GF-D8 (cell line): ENCODE measurements around the gene RNU2-63P.
A peak's percentile ranks its signal among the peaks of the same experiment; 100 is the strongest.
"Not testable (repeated sequence)": the region's sequence is repeated elsewhere in the genome, so short reads cannot be mapped to it uniquely, and the experiment has no call there.

ENCODE experiments used
- DNase-seq: peaks from one replicate; lab custom pipeline; 2025; lab: John Stamatoyannopoulos, UW

The RNU2-63P gene

DNA sequence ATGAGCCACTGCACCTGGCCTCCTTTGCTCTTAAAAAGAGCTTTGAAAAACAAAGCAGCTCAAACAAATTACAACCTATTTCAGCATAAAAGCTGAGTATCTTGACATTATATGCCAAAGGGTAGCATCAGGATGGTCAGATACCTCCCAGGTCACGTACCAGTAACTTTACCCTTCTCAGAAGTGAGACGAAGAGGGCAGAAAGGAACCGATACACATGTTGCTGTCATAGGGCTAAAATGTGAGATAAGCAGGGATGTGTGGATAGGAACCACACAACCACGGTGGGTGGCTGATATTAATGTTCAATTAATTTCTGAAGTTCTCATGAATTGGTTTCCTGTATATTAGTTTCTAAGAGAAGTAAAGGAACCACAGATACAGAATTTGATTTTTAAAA is 12.6 kb upstream of the RNU2-63P start:
- DNase-seq: no peak

GRCh38 chr2:88027697-88028389 is 11.5 kb upstream of the RNU2-63P start:
- no peak for DNase-seq

- no peak for DNase-seq
Measured at GRCh38 chr2:88024509-88024908, 8.2 kb upstream of the RNU2-63P start.

GRCh38 chr2:88022669-88022921 is 6.2 kb upstream of the RNU2-63P start:
- DNase-seq: no peak

DNA sequence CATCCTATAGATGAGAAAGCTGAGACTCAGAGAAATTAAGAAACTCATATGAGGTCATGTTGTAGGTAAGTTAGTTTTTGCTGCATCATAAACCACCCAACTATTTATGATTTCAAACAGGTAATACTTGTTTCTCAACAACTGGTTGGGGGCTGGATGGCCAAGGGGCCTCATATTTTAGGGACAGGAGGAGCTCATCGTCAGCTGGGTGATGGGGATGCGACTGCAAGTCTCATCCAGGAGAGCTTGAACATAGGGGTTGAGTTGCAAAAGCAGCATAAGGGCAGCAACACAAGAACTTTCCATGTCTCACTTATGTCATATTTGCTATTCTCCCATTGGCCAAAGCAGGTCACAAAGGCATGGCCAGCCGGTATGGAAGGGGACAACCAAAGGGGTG is 3.6 kb upstream of the RNU2-63P start:
- DNase-seq: no peak

- no peak for DNase-seq
Measured at GRCh38 chr2:88018909-88019308, 2.6 kb upstream of the RNU2-63P start.

- DNase-seq: peak; percentile 37
Measured at GRCh38 chr2:88018077-88018805, 1.9 kb upstream of the RNU2-63P start.

GRCh38 chr2:88017780-88018038 is 1.4 kb upstream of the RNU2-63P start:
- DNase-seq: not testable (repeated sequence)

DNA sequence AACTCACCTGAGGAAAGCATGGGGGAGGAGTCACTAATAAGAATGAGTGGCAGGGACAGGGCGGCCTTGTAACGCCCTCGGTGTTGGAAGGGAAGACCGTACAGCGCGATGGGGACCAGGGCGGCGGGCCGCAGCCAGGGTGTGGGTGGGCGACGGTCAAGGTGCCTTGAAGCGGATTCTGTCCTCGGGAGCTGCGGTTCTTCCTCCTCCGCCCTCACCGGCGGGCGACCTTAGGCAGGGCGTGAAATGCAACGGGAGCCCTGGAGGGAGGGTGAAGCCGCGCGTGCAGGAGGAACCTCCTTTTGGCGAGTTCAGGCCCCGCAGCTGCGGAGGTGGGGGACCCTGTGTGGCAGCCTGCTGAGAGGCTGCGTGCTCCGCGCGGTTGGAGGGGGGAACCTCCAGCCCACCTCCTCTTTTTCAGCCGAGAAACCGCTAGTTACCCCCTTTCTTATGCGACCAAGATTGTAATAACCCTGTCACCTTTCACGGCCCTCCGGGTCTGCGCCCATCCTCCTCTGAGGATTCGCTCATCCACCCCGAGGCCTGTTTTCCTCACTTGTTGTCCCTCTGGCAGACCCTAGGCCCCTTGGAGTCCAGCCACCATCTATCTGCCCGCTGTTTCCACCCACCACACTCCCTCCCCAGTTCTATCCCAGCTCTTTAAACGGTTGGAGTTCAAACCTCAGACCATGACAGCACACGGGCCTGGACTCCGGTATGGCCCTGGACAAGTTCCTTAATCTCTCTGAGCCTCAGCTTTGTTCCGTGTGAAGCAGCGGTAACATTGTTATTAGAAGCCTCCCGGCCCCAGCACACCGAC is 823 bp upstream of the RNU2-63P start:
- DNase-seq: peak; percentile 55

- DNase-seq: no peak
Measured at GRCh38 chr2:88011011-88011410, 5.3 kb downstream of the RNU2-63P start.

- no peak for DNase-seq
Measured at GRCh38 chr2:88010136-88010535, 6.2 kb downstream of the RNU2-63P start.

DNA sequence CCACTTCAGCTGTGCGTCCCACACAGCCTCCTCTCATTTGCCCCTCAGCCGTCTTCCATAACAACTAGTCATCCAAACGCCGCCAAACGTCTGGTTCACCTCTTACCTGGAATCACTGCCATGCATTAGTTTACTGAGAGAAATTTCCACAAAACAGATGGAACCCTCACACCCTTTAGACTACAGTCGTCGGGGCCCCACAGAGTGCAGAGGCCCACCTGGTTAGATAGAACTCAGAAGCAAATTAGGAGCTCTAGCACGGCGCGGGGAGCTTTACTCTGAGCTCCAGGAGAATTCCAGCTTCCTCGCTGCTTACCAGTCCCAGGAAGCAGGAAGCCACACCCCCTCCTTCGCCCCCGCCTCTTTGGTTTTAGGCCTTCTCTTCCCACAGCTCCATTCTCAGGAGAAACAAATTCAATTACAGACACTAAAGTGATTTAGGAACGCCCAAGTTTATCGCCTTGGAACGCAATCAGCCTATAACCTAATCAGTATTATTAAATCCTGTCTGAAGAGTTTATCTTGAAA is 9.4 kb downstream of the RNU2-63P start:
- no peak for DNase-seq

DNA sequence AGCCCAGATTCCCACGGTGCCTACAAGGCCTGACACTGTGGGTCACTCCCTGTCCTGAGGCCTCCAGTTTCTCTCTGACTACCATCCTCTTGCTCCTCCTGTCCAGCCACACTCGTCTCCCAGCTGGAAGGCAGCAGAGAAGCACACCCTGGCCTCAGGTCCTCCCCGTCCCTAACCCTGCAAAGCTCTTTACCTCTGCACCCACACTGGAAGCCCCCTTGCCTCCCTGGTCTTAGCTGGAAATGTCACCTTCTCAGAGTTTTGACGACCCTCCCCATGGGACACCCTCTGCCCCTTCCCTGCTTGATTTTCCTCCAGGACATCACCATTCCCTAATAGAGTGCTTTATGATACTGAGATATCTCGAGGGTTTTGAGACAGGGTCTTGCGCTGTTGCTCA is 10.6 kb downstream of the RNU2-63P start:
- DNase-seq: no peak

DNA sequence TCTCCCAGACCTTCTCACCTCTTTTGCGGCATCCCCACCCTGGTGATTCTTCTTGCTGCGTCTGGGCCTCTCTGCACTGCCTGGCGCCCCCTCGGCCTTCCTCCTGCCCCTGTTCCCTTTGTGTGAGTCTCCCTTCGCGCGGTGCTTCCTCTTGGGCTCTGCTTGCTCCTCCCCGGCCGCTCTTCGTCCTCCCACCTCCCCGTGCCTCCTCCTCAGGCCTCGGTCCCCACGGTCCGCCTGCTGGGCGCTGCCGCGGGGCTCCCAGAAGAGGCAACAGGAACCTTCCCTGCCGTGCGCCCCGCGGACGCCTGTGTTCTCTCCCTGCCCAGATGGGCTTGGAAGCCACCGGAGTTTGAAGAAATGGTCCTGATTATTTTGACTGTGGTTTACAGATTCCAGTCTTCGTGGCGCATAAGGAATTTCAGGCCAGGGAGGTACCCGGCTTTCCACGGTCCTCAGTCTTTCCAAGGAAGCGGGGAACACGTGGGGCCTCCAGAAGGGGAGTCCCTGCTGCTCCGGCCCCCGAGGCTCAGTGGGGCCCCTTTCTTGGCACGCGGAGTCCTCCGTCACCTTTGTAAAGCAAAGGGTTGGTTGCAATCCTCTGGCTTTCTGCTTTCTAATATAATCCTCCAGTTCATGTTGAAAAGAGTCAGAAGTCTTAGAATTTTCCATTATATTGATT is 13.1 kb downstream of the RNU2-63P start:
- DNase-seq: no peak

DNA sequence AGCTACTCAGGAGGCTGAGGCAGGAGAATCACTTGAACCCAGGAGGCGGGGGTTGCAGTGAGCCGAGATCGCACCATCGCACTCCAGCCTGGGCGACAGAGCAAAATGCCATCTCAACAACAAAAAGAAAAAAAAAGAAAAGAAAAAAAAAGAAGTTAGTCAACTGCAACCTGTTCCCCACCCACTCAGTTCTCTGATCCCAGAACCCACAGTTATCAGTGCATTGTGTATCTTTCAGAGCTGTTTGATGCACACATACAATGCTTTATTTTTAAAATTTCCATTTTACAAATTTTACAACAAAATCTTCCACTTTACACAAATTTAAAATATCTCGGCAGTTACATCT is 14.0 kb downstream of the RNU2-63P start:
- no peak for DNase-seq

DNA sequence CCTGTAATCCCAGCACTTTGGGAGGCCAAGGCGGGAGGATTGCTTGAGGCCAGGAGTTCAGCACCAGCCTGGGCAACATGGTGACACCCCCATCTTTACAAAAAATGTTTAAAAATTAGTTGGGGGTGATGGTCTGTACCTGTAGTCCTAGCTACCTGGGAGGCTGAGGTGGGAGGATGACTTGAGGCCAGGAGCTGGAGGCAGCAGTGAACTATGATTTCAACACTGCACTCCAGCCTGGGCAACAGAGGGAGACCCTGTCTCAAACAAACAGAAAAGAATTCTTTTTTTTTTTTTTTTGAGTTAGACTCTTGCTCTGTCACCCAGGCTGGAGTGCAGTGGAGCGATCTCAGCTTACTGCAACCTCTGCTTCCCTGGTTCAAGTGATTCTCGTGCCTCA is 15.9 kb downstream of the RNU2-63P start:
- not testable (repeated sequence) for DNase-seq

DNA sequence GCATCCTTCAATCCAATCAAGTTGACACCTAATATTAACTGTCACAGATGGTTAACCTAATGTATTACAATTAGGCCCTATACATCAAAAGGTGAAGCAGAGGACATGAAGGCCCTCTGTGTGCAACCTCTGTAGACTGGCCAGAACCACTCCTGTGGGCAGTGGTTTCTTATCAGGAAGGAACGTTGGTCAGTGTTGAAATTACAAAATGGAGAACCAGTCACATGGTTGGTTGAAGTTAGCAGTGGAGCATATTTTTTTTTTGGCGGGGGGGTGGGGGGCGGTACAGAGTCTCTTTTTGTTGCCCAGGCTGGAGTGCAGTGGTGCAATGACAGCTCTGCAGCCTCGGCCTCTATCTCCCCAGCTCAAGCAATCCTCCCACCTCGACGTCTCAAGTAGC is 19.8 kb downstream of the RNU2-63P start:
- DNase-seq: peak; percentile 52

GRCh38 chr2:87995756-87996155 is 20.6 kb downstream of the RNU2-63P start:
- no peak for DNase-seq

DNA sequence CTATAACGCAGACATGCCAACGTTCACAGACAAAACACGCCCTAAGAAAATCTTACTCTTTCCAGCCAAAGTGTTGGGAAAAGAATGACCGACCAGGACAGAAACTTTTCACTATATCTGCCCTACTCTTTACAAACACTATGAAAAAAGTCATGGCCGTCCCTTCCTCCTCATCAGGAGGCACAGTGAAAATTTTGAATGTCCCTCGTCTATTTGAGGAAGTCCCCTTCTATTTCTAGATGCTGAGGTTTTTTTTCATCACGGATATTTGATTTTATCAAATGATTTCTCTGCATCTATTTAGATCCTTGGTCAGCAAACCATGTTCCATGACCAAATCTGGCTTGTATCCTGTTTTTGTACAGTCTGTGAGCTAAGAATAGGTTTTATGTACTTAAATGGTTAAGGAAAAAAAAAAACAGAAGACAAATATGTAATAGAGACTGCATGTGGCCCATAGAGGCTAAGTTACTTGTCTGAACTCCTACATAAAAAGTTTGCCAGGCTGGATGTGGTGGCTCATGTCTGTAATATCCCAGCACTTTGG is 22.0 kb downstream of the RNU2-63P start:
- DNase-seq: not testable (repeated sequence)

- DNase-seq: not testable (repeated sequence)
Measured at GRCh38 chr2:87992569-87992968, 23.8 kb downstream of the RNU2-63P start.

- DNase-seq: not testable (repeated sequence)
Measured at GRCh38 chr2:87987473-87987872, 28.9 kb downstream of the RNU2-63P start.

- DNase-seq: not testable (repeated sequence)
Measured at GRCh38 chr2:87985902-87986301, 30.4 kb downstream of the RNU2-63P start.
